ENCODE measurements around the gene COLQ.

GRCh38 chr3:15456321-15456720, 65.2 kb downstream of the COLQ start:
- TF ChIP-seq, protein P1, sequence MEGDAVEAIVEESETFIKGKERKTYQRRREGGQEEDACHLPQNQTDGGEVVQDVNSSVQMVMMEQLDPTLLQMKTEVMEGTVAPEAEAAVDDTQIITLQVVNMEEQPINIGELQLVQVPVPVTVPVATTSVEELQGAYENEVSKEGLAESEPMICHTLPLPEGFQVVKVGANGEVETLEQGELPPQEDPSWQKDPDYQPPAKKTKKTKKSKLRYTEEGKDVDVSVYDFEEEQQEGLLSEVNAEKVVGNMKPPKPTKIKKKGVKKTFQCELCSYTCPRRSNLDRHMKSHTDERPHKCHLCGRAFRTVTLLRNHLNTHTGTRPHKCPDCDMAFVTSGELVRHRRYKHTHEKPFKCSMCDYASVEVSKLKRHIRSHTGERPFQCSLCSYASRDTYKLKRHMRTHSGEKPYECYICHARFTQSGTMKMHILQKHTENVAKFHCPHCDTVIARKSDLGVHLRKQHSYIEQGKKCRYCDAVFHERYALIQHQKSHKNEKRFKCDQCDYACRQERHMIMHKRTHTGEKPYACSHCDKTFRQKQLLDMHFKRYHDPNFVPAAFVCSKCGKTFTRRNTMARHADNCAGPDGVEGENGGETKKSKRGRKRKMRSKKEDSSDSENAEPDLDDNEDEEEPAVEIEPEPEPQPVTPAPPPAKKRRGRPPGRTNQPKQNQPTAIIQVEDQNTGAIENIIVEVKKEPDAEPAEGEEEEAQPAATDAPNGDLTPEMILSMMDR (IDR thresholded peaks at IDR 0.05 in 2 of 3, conservative IDR thresholded peaks at IDR 0.05 in 1 of 3; ENCODE audit: borderline replicate concordance in 1 of 3, insufficient read depth in 1 of 3, low read depth in 2 of 3, low read length in 2 of 3), result no peak
- TF ChIP-seq POLR2AphosphoS5 (IDR thresholded peaks at IDR 0.05; ENCODE audit: low read depth, low read length), result no peak
- no peak for TF ChIP-seq EGR1 (IDR thresholded peaks at IDR 0.05; ENCODE audit: low read depth)
- TF ChIP-seq SRF (IDR thresholded peaks at IDR 0.05; ENCODE audit: low read depth), result no peak
